Kidney glomerular epithelial cell (primary cell): Measurements from ENCODE around the gene KCTD20.

Experiments
- DNase-seq: peaks from one replicate; lab custom pipeline; 2025; lab: John Stamatoyannopoulos, UW

KCTD20 gene

GRCh38 chr6:36536873-36537547 lies 94.2 kb downstream of the KCTD20 start:
- no peak for DNase-seq

- DNase-seq = no peak
Observed at GRCh38 chr6:36539814-36540568, 97.2 kb downstream of the KCTD20 start.
